GM18526 (cell line): ENCODE data around the gene OR2AK2.

Experiments
- POLR2A ChIP-seq: IDR thresholded peaks from 3 replicates; pipeline ENCODE4 v1.6.1; 2011; ENCODE audit not compliant: insufficient read length; ENCODE audit errors: extremely low read depth

Gene OR2AK2

GRCh38 chr1:247964933-247965332 is at the start of gene OR2AK2:
OR2AK2 (plus strand) TSS chr1:247965233; CDS start chr1:247965377, 144 bp downstream.
- no peak for TF ChIP-seq POLR2A

- no peak for TF ChIP-seq POLR2A
Observed at GRCh38 chr1:247919952-247920351, 45.1 kb upstream of the OR2AK2 start, which contains the start of gene OR2T8. OR2T8 (plus strand) TSS chr1:247920252; CDS start chr1:247921018, 766 bp downstream.

GRCh38 chr1:247923941-247924340 is 41.1 kb upstream of the OR2AK2 start:
- no peak for TF ChIP-seq POLR2A

DNA sequence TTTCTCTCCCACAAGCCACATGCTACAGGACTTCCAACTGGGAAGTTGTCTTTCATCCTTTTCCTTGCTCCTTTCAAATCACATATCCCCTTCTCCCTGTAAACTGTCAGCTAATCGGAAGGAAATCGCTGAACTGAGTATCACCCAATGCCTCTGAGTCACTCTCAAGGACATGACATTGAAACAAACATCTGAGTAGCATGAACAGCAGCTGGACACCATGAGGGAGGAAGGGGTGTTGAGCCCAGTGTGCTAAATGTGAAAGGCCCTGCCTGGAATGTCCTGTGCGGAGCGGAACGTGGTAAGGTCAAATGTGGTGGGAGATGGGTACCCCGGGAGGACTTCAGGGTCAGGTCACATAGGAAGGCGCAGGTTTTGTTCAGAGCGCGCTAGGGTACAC is 40.2 kb upstream of the OR2AK2 start, which contains the start of gene OR2AJ1:
Gene OR2AJ1, plus strand, starts transcription at position 22 of the 400 bp plus-strand sequence. CDS start 8,880 bp downstream, outside the sequence.
- TF ChIP-seq POLR2A: no peak

GRCh38 chr1:247933989-247934388 is 31.0 kb upstream of the OR2AK2 start:
- no peak for TF ChIP-seq POLR2A

DNA sequence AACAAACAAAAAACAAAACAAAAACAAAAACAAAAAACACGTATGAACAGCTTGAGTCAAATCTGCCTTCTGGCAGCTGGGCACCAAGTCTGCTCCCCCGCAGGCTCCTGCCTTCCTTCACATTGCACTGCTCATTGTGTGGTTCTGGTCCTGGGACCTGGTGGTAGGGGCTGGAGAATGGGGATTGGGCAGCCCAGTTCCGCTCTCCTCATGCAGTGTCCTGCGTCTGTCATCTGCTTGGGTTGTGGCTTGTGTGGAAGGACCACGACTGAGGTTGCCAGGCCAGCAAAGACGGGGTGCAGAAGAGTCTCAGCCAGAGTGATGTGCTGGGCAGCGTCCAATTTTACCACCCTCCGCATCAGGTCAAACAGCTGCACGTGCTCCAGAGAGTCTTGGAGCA is 29.3 kb upstream of the OR2AK2 start:
- no peak for TF ChIP-seq POLR2A

GRCh38 chr1:247936415-247936814 is 28.6 kb upstream of the OR2AK2 start:
- no peak for TF ChIP-seq POLR2A

GRCh38 chr1:247942624-247943023 is 22.4 kb upstream of the OR2AK2 start:
- no peak for TF ChIP-seq POLR2A

DNA sequence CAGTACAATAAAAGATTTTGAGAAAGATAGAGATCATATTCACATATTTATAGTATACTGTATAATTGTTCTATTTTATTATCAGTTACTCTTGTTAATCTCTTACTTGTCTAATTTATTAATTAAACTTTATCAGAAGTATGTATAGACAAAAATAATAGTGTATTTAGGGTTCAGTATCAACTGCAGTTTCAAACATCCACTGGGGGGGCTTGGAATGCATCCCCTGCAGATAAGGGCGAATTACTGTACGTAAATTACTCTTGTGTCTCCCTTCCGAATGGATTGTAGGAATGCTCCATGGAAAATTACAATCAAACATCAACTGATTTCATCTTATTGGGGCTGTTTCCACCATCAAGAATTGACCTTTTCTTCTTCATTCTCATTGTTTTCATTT is 16.5 kb upstream of the OR2AK2 start, which contains the start of gene OR2L8:
Gene OR2L8, plus strand, starts transcription at position 301 of the 400 bp plus-strand sequence. Its CDS starts 0 bp downstream, at position 301.
- no peak for TF ChIP-seq POLR2A

GRCh38 chr1:247953408-247953807 is 11.6 kb upstream of the OR2AK2 start:
- no peak for TF ChIP-seq POLR2A

- no peak for TF ChIP-seq POLR2A
Observed at GRCh38 chr1:247961791-247962190, 3.2 kb upstream of the OR2AK2 start.

DNA sequence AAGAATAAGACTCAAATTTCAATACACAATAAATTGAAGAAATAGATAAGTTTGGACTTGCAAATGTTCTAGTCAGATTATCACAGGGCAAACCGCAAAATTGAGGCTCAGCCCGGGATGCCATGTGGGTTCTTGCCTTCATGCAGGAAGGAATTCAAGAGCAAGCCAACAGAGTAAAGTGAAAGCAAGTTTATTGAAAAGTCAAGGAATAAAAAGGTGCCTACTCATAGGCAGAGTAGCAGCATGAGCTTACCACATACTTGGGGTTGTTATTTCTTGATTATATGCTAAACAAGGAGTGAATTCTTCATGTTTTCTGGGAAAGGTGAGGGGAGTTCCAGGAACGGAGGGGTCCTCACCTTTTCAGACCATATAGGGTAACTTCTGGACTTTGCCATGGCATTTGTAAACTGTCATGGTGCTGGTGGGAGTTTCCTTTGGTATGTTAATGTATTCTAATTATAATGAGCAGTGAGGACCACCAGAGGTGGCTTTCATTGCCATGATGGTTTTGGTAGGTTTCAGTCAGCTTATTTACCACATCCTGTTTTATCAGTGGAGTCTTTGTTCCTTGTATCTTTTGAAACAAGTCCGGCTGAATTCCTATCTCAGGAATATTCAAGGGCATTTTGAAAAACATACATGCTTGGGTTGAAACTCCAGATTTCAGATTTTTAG is 2.0 kb upstream of the OR2AK2 start:
- TF ChIP-seq POLR2A: no peak

- TF ChIP-seq POLR2A: no peak
Observed at GRCh38 chr1:247966532-247967204, 1.6 kb downstream of the OR2AK2 start.

- no peak for TF ChIP-seq POLR2A
Observed at GRCh38 chr1:247992986-247993385, 28.0 kb downstream of the OR2AK2 start.

GRCh38 chr1:247998811-247999210 is 33.8 kb downstream of the OR2AK2 start:
- TF ChIP-seq POLR2A: no peak

DNA sequence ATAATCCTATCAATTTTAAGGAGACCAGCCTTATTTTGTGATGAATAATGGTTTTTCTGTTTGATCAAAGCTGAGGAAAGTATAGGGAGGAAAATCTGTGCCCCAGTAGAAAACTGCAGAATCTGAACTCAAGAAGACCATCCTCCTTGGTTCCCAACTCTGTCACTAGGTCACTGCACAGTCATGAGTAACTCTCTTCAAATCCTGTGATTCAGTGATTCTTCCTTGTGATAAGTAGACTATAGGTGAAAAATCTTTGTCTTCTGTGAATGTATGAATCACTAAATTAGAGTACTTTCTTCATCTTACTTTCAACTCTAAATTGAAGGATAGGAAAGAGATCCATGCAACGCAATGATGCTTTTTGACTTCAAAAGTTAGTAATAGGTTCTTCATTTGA is 35.1 kb downstream of the OR2AK2 start:
- no peak for TF ChIP-seq POLR2A
